GM23248 (cell line): ENCODE results near the gene ATXN7.

Experiments used
- EZH2 ChIP-seq: fragments of 200-600 bp; sonication (generic); IDR thresholded peaks from 2 replicates; pipeline ENCODE4 v1.6.1; 2018; ENCODE audit warnings: antibody characterized with exemption, mild to moderate bottlenecking; ENCODE audit not compliant: insufficient read depth, poor library complexity, severe bottlenecking
- EZH2phosphoT487 ChIP-seq: fragments of 200-600 bp; sonication (generic); IDR thresholded peaks from 2 replicates; pipeline ENCODE4 v1.6.1; 2018; ENCODE audit warnings: antibody characterized with exemption, moderate library complexity, mild to moderate bottlenecking, low read depth; ENCODE audit not compliant: insufficient read depth

- TF ChIP-seq EZH2phosphoT487 (no peak), EZH2 (no peak)
Observed at GRCh38 chr3:63988943-63989342, 125.3 kb downstream of the ATXN7 start.
